ENCODE data around the gene VASP.

The VASP gene

DNA sequence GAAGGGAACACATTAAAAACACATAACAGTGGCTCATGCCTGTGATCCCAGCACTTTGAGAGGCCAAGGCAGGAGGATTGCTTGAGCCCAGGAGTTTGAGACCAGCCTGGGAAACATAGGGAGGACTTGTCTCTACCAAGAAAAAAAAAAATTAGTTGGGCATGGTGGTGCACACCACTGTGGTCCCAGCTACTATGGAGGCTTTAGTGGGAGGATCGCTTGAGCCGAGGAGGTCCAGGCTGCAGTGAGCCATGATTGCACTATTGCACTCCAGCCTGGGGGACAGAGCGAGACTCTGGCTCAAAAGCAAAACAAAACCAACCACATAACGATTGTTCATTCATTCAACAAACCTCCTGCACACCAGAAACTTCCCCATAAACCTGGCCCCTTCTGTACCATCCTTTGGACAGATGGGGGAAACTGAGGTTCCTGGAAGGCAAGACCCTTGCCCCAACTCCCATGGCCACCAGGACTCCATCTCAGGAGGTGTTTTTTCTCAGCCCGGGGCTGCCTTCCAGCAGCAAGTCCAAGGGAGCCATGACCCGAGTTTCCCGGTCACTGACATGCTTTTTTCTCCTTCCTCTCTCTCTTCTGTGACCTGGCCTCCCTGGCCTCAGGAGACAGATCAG lies 35.2 kb upstream of the VASP start:
- H3K27ac ChIP-seq (ENCODE audit: low read length): no peak overlapping the region
- H3K4me3 ChIP-seq (ENCODE audit: low read length): no peak overlapping the region
- no peaks in the 10 kb centered on the region for H3K36me3 ChIP-seq (replicated peaks; ENCODE audit: insufficient read depth, low read length)
- H3K9me2 ChIP-seq (replicated peaks; ENCODE audit: insufficient read depth, low read length): no peaks in the 10 kb centered on the region
- H4K20me1 ChIP-seq (ENCODE audit: insufficient read depth, low read length): no peaks in the 10 kb centered on the region
- no peak overlapping the region for H2AFZ ChIP-seq (ENCODE audit: low read length)
- H3K9me3 ChIP-seq (replicated peaks; ENCODE audit: insufficient read depth, low read length): no peaks in the 10 kb centered on the region
- no peaks in the 10 kb centered on the region for H3K4me1 ChIP-seq (ENCODE audit: low read length)
- no peaks in the 10 kb centered on the region for H3K79me2 ChIP-seq (ENCODE audit: low read length)
- DNase-seq: no peak
- peaks cover 14% of the 10 kb centered on the region; the same call in 1 of the 2 replicates for H3F3A ChIP-seq (ENCODE audit: insufficient read depth, low read length)
- H3K4me2 ChIP-seq (ENCODE audit: low read depth, low read length): no peak overlapping the region
- H3K27me3 ChIP-seq (replicated peaks; ENCODE audit: insufficient read depth, low read length): no peaks in the 10 kb centered on the region; the same call in 1 of the 2 replicates
- no peak overlapping the region for H3K9ac ChIP-seq (ENCODE audit: low read length)
- TF ChIP-seq, protein P1, sequence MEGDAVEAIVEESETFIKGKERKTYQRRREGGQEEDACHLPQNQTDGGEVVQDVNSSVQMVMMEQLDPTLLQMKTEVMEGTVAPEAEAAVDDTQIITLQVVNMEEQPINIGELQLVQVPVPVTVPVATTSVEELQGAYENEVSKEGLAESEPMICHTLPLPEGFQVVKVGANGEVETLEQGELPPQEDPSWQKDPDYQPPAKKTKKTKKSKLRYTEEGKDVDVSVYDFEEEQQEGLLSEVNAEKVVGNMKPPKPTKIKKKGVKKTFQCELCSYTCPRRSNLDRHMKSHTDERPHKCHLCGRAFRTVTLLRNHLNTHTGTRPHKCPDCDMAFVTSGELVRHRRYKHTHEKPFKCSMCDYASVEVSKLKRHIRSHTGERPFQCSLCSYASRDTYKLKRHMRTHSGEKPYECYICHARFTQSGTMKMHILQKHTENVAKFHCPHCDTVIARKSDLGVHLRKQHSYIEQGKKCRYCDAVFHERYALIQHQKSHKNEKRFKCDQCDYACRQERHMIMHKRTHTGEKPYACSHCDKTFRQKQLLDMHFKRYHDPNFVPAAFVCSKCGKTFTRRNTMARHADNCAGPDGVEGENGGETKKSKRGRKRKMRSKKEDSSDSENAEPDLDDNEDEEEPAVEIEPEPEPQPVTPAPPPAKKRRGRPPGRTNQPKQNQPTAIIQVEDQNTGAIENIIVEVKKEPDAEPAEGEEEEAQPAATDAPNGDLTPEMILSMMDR (IDR thresholded peaks at IDR 0.05; ENCODE audit: low read length): no peak
- no peak for TF ChIP-seq EZH2phosphoT487 (IDR thresholded peaks at IDR 0.05; ENCODE audit: low read length)
- TF ChIP-seq EZH2 (optimal IDR thresholded peaks at IDR 0.05; ENCODE audit: low read depth, low read length): no peak

DNA sequence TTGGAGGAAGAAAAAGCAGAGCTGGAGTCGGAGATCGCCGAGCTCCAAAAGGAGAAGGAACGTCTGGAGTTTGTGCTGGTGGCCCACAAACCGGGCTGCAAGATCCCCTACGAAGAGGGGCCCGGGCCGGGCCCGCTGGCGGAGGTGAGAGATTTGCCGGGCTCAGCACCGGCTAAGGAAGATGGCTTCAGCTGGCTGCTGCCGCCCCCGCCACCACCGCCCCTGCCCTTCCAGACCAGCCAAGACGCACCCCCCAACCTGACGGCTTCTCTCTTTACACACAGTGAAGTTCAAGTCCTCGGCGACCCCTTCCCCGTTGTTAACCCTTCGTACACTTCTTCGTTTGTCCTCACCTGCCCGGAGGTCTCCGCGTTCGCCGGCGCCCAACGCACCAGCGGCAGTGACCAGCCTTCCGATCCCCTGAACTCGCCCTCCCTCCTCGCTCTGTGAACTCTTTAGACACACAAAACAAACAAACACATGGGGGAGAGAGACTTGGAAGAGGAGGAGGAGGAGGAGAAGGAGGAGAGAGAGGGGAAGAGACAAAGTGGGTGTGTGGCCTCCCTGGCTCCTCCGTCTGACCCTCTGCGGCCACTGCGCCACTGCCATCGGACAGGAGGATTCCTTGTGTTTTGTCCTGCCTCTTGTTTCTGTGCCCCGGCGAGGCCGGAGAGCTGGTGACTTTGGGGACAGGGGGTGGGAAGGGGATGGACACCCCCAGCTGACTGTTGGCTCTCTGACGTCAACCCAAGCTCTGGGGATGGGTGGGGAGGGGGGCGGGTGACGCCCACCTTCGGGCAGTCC lies 34.5 kb upstream of the VASP start:
- Histone ChIP-seq H3K4me3 (ENCODE audit: low read length) (no peak overlapping the region), H3K9me3 (replicated peaks; ENCODE audit: insufficient read depth, low read length) (no peaks in the 10 kb centered on the region), H3K9me2 (replicated peaks; ENCODE audit: insufficient read depth, low read length) (no peaks in the 10 kb centered on the region), H3K27me3 (replicated peaks; ENCODE audit: insufficient read depth, low read length) (no peaks in the 10 kb centered on the region), H3K79me2 (ENCODE audit: low read length) (no peaks in the 10 kb centered on the region), H4K20me1 (ENCODE audit: insufficient read depth, low read length) (no peaks in the 10 kb centered on the region), H3K9ac (ENCODE audit: low read length) (no peak overlapping the region), H3K4me2 (ENCODE audit: low read depth, low read length) (no peak overlapping the region), H3K4me1 (ENCODE audit: low read length) (peaks cover 1% of the 10 kb centered on the region; the same call in 1 of the 2 replicates), H2AFZ (ENCODE audit: low read length) (no peak overlapping the region), H3K27ac (ENCODE audit: low read length) (no peak overlapping the region), H3K36me3 (replicated peaks; ENCODE audit: insufficient read depth, low read length) (no peaks in the 10 kb centered on the region), H3F3A (ENCODE audit: insufficient read depth, low read length) (peaks cover 17% of the 10 kb centered on the region)
- no peak for DNase-seq
- TF ChIP-seq EZH2 (optimal IDR thresholded peaks at IDR 0.05; ENCODE audit: low read depth, low read length) (no peak), EZH2phosphoT487 (IDR thresholded peaks at IDR 0.05; ENCODE audit: low read length) (no peak)
- TF ChIP-seq, protein P1 (IDR thresholded peaks at IDR 0.05; ENCODE audit: low read length): no peak

DNA sequence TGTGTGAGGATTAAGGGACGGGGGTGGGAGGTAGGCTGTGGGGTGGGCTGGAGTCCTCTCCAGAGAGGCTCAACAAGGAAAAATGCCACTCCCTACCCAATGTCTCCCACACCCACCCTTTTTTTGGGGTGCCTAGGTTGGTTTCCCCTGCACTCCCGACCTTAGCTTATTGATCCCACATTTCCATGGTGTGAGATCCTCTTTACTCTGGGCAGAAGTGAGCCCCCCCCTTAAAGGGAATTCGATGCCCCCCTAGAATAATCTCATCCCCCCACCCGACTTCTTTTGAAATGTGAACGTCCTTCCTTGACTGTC lies 34.0 kb upstream of the VASP start:
- no peak overlapping the region for H3K9ac ChIP-seq (ENCODE audit: low read length)
- H3K4me1 ChIP-seq (ENCODE audit: low read length): peaks cover 6% of the 10 kb centered on the region; the same call in 1 of the 2 replicates
- H2AFZ ChIP-seq (ENCODE audit: low read length): no peak overlapping the region
- no peaks in the 10 kb centered on the region for H3K79me2 ChIP-seq (ENCODE audit: low read length)
- H3K36me3 ChIP-seq (replicated peaks; ENCODE audit: insufficient read depth, low read length): no peaks in the 10 kb centered on the region
- H3K4me2 ChIP-seq (ENCODE audit: low read depth, low read length): no peak overlapping the region
- H3K27ac ChIP-seq (ENCODE audit: low read length): no peak overlapping the region
- H3K4me3 ChIP-seq (ENCODE audit: low read length): no peak overlapping the region
- TF ChIP-seq, protein P1 (IDR thresholded peaks at IDR 0.05; ENCODE audit: low read length): no peak
- TF ChIP-seq EZH2 (optimal IDR thresholded peaks at IDR 0.05; ENCODE audit: low read depth, low read length) (no peak), EZH2phosphoT487 (IDR thresholded peaks at IDR 0.05; ENCODE audit: low read length) (no peak)
- no peaks in the 10 kb centered on the region for H3K27me3 ChIP-seq (replicated peaks; ENCODE audit: insufficient read depth, low read length)
- H4K20me1 ChIP-seq (ENCODE audit: insufficient read depth, low read length): no peaks in the 10 kb centered on the region
- H3F3A ChIP-seq (ENCODE audit: insufficient read depth, low read length): peaks cover 19% of the 10 kb centered on the region
- H3K9me2 ChIP-seq (replicated peaks; ENCODE audit: insufficient read depth, low read length): no peaks in the 10 kb centered on the region
- no peaks in the 10 kb centered on the region for H3K9me3 ChIP-seq (replicated peaks; ENCODE audit: insufficient read depth, low read length)
- DNase-seq: no peak

Measured in MM.1S (cell line).